CD4-positive, alpha-beta T cell treated with Interleukin-15 for 4 hours (primary cell): ENCODE results near the gene CD9.
A peak's percentile ranks its signal among the peaks of the same experiment; 100 is the strongest.

ENCODE experiments used
- DNase-seq: peaks from one replicate; pipeline ENCODE4 v3.0.0-alpha.2; 2020; ENCODE audit warnings: low spot score

Gene CD9

GRCh38 chr12:6221146-6221545 is 20.9 kb downstream of the CD9 start:
- no peak for DNase-seq

- DNase-seq, result no peak
Observed at GRCh38 chr12:6222078-6222654, 22.0 kb downstream of the CD9 start.

- DNase-seq, result no peak
Observed at GRCh38 chr12:6223545-6223944, 23.3 kb downstream of the CD9 start.

- no peak for DNase-seq
Observed at GRCh38 chr12:6224550-6224949, 24.4 kb downstream of the CD9 start.

- DNase-seq, result no peak
Observed at GRCh38 chr12:6225630-6226001, 25.4 kb downstream of the CD9 start.

- DNase-seq, result no peak
Observed at GRCh38 chr12:6226002-6226678, 25.9 kb downstream of the CD9 start.

- no peak for DNase-seq
Observed at GRCh38 chr12:6226679-6227051, 26.5 kb downstream of the CD9 start.

- no peak for DNase-seq
Observed at GRCh38 chr12:6228535-6229223, 28.5 kb downstream of the CD9 start.

GRCh38 chr12:6229224-6230218 is 29.3 kb downstream of the CD9 start:
- no peak for DNase-seq

GRCh38 chr12:6230321-6231110 is 30.3 kb downstream of the CD9 start:
- peak; percentile 64 for DNase-seq

- no peak for DNase-seq
Observed at GRCh38 chr12:6231359-6232268, 31.4 kb downstream of the CD9 start.

- DNase-seq, result no peak
Observed at GRCh38 chr12:6233121-6233971, 33.1 kb downstream of the CD9 start.

GRCh38 chr12:6234214-6234613 is 34.0 kb downstream of the CD9 start:
- DNase-seq, result no peak

GRCh38 chr12:6234906-6235305 is 34.7 kb downstream of the CD9 start:
- no peak for DNase-seq

GRCh38 chr12:6235499-6235898 is 35.3 kb downstream of the CD9 start:
- DNase-seq, result no peak

- no peak for DNase-seq
Observed at GRCh38 chr12:6235906-6236640, 35.9 kb downstream of the CD9 start.

- DNase-seq, result no peak
Observed at GRCh38 chr12:6236641-6236940, 36.4 kb downstream of the CD9 start.

- DNase-seq, result no peak
Observed at GRCh38 chr12:6237830-6238229, 37.6 kb downstream of the CD9 start.

GRCh38 chr12:6238875-6239274 is 38.7 kb downstream of the CD9 start:
- DNase-seq, result no peak
